K562 (cell line): ENCODE results near the gene RNF207. TPM values are rescaled to one million over a fixed set of nuclear protein-coding genes. Genes with fewer than 3 reads are reported as not detected.

Experiments used
- ATAC-seq: fragments of 200-7000 bp; cut with Tn5 transposase; 3 replicates; pipeline ENCODE4 v1.9.1; 2020; ENCODE audit warnings: moderate library complexity
- BruUV-seq: library from RNA; stranded (reverse); fragments of 400-500 nt; replicated peaks from 2 replicates; lab custom pipeline; 2021; lab: Mats Ljungman, UMichigan
- CTCF ChIA-PET: fragments of 300-600 bp; formaldehyde crosslinking; extraction: SDS; loops from one replicate; lab custom pipeline; 2021; ENCODE audit warnings: low intra/inter-chr PET ratio; lab: Yijun Ruan, JAX
- POLR2A ChIA-PET: fragments of 300-600, 350-650 bp; sonication (Branson Sonifier 250); formaldehyde crosslinking; extraction: SDS; loops from one replicate; lab custom pipeline; 2021; ENCODE audit warnings: antibody characterized with exemption, inconsistent platforms; lab: Yijun Ruan, JAX
- DNase-seq, 4 experiments: peaks; one replicate each; pipeline versions ENCODE4 v3.0.0 to v3.0.0-alpha.2; 2011 to 2018; ENCODE audit warnings: low spot score in 3 of 4, mixed read lengths in 3 of 4; ENCODE audit errors: extremely low read depth in 1 of 4
- FAIRE-seq: peaks from 2 replicates; lab custom pipeline; 2011; peaks lifted over from hg19 to GRCh38; lab: Jason Lieb, UNC
- H2AFZ ChIP-seq: 2 replicates; pipeline ENCODE4 v1.6.0; 2011; ENCODE audit warnings: low read depth, low read length, control low read depth, inconsistent platforms
- H3K27ac ChIP-seq: fragments of 200-600 bp; 3 replicates; pipeline ENCODE4 v1.8.0; 2011; ENCODE audit warnings: low read depth, mild to moderate bottlenecking, control low read depth, inconsistent platforms, low read length, moderate library complexity, mixed read lengths; ENCODE audit errors: extremely low read depth
- H3K27me3 ChIP-seq, 2 experiments: fragments of 300-600 bp in 1 of 2; 2 replicates in 1 of 2; 3 replicates in 1 of 2; pipeline versions ENCODE4 v1.6.0 to v1.8.0; 2011; ENCODE audit warnings: inconsistent platforms in 2 of 2, low read length in 2 of 2, mild to moderate bottlenecking in 1 of 2, mixed read lengths in 1 of 2, moderate library complexity in 1 of 2; ENCODE audit not compliant: control insufficient read depth in 2 of 2, insufficient read depth in 2 of 2
- H3K36me3 ChIP-seq: fragments of 300-600 bp; 3 replicates; pipeline ENCODE4 v1.8.0; 2011; ENCODE audit warnings: mild to moderate bottlenecking, low read length, inconsistent platforms; ENCODE audit not compliant: control insufficient read depth, insufficient read depth
- H3K4me1 ChIP-seq, 2 experiments: fragments of 200-600 bp in 1 of 2; replicated peaks in 1 of 2; 2 replicates in 1 of 2; 3 replicates in 1 of 2; pipeline versions ENCODE4 v1.5.1 to v1.8.0; 2011; ENCODE audit warnings: inconsistent platforms in 2 of 2, low read length in 2 of 2, mild to moderate bottlenecking in 1 of 2, mixed read lengths in 1 of 2, moderate library complexity in 1 of 2; ENCODE audit not compliant: control insufficient read depth in 2 of 2, insufficient read depth in 2 of 2
- H3K4me2 ChIP-seq: 2 replicates; pipeline ENCODE4 v1.6.1; 2011; ENCODE audit warnings: low read length, control low read depth, inconsistent platforms, mixed read lengths; ENCODE audit not compliant: insufficient read depth
- H3K4me3 ChIP-seq: fragments of 200-600 bp; sonication (generic), shearing (Covaris generic); 2 replicates; pipeline ENCODE4 v1.5.1; 2016; ENCODE audit warnings: control low read depth, inconsistent platforms
- H3K79me2 ChIP-seq: fragments of 200-600 bp; 3 replicates; pipeline ENCODE4 v1.8.0; 2011; ENCODE audit warnings: low read length, inconsistent platforms; ENCODE audit not compliant: control insufficient read depth, insufficient read depth
- H3K9ac ChIP-seq, 2 experiments: 2 replicates each; pipeline versions ENCODE4 v1.6.0 to v1.6.1; 2011; ENCODE audit warnings: low read depth in 2 of 2, low read length in 2 of 2, control low read depth in 1 of 2, inconsistent platforms in 1 of 2, mild to moderate bottlenecking in 1 of 2, mixed read lengths in 1 of 2; ENCODE audit not compliant: insufficient read depth in 1 of 2
- H3K9me1 ChIP-seq: one replicate; pipeline ENCODE4 v1.6.0; 2011; ENCODE audit warnings: inconsistent platforms, mild to moderate bottlenecking, low read length, moderate library complexity; ENCODE audit not compliant: control insufficient read depth, insufficient read depth
- H3K9me3 ChIP-seq: replicated peaks from 2 replicates; pipeline ENCODE4 v1.5.1; 2011; ENCODE audit warnings: low read depth, low read length, inconsistent platforms; ENCODE audit not compliant: control insufficient read depth, insufficient read depth
- H4K20me1 ChIP-seq: replicated peaks from 2 replicates; pipeline ENCODE4 v1.6.1; 2011; ENCODE audit warnings: low read length, inconsistent platforms, mixed read lengths; ENCODE audit not compliant: control insufficient read depth, insufficient read depth
- FOXP1 ChIP-seq: sonication (generic); formaldehyde crosslinking; IDR thresholded peaks from 2 replicates; pipeline ENCODE4 v1.8.0; 2022; ENCODE audit warnings: mild to moderate bottlenecking, missing genetic modification reagents
- NFIC ChIP-seq: fragments of 450-650 bp; IDR thresholded peaks from 2 replicates; pipeline ENCODE4 v1.6.1; 2017; ENCODE audit warnings: mild to moderate bottlenecking, inconsistent platforms
- NFXL1 ChIP-seq: fragments of 450-650 bp; formaldehyde crosslinking; IDR thresholded peaks from 2 replicates; pipeline ENCODE4 v1.4.0; 2021; ENCODE audit warnings: mild to moderate bottlenecking
- POLR2A ChIP-seq: fragments of 450-650 bp; conservative IDR thresholded peaks from 2 replicates; pipeline ENCODE4 v1.6.1; 2016
- POU5F1 ChIP-seq: fragments of 150-350 bp; IDR thresholded peaks from 2 replicates; pipeline ENCODE4 v1.6.1; 2014; ENCODE audit warnings: borderline replicate concordance, low read length, low read depth, mild to moderate bottlenecking; ENCODE audit not compliant: partially characterized antibody
- ZNF77 ChIP-seq: fragments of 250-450 bp; sonication (Bioruptor Pico); IDR thresholded peaks from 2 replicates; pipeline ENCODE4 v1.5.0; 2020
- WGBS: fragments of 100-300 bp; shearing (Covaris generic); methylation state at CpG from one replicate; pipeline ENCODE4 v1.1.6; 2016; ENCODE audit warnings: low coverage, mixed read lengths; ENCODE audit not compliant: insufficient coverage; ENCODE audit errors: missing lambda C conversion rate; 5-methylcytosine and 5-hydroxymethylcytosine counted together
- in situ Hi-C: fragments of 300-500 bp; cut with MboI; formaldehyde crosslinking; loops from 4 replicates; pipeline ENCODE4 v1.15.0; 2018; ENCODE audit warnings: inconsistent platforms, mixed read lengths
- intact Hi-C: fragments of 100-400 bp; cut with micrococcal nuclease; formaldehyde crosslinking; loops from 2 replicates; pipeline ENCODE4 v1.14.2; 2022
- polyA plus RNA-seq, 8 experiments: library from polyadenylated mRNA; depleted of rRNA in 4 of 8; stranded (reverse) in 5 of 8; unstranded in 3 of 8; fragments of >200 nt; fragmentation: Nextera tagmentation in 2 of 8; fragmentation: Illumina TruSeq in 1 of 8; extraction: Ambion mirVana in 2 of 8; extraction: Trizol in 1 of 8; gene quantifications; 2 replicates each; pipeline versions ENCODE4 v1.2.1 to v1.2.3, GENCODE V29; 2011 to 2014; ENCODE audit warnings: inconsistent platforms in 1 of 8, missing spikeins in 1 of 8
- total RNA-seq, 7 experiments: library from RNA; depleted of rRNA in 6 of 7; stranded (reverse); fragments of >200 nt in 6 of 7; fragmentation: Illumina TruSeq in 2 of 7; extraction: Trizol in 2 of 7; gene quantifications; 2 replicates each; pipeline versions ENCODE4 v1.2.1 to v1.2.3, GENCODE V29; 2011 to 2021; ENCODE audit warnings: low replicate concordance in 1 of 7
- TF ChIP-seq, protein P1 (sequence below): fragments of 450-650 bp; formaldehyde crosslinking; IDR thresholded peaks from 2 replicates; pipeline ENCODE4 v1.4.0; 2022; ENCODE audit warnings: mild to moderate bottlenecking, moderate library complexity

RNF207 gene
- total and polyA plus RNA-seq, 9 of the 15 experiments (the other 6 are each of a cell fraction or from before 2014, with no cell fraction given) = 2.7 to 30.6 (median 12.9) TPM

DNA sequence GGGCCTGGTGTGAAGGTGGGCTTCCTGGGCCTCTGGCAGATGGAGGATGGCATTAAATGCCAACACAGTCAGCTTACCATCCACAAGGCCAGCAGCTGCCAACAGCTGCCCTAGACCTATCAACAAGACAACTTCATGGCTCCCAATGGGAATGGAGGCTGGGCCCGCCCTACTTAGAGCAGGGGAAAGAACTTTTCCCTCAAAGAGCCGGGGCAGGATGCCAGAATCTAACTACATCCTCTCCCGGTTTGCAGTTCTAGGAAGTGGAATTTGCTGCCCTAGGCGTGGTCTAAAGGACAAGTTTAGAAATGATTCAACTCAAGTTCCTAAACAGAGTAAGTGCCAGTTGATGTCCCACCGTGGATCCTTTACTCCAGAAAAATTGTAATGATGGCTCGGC is 16.7 kb downstream of the RNF207 start:
- H3K4me3 ChIP-seq = no peak overlapping the region
- intact Hi-C loops = no loop called here
- no peaks in the 10 kb centered on the region for H3K9me1 ChIP-seq
- no peak for FAIRE-seq
- no peak for DNase-seq
- no peaks in the 10 kb centered on the region for H3K27me3 ChIP-seq
- H3K4me2 ChIP-seq = no peak overlapping the region
- H3K4me1 ChIP-seq = peaks cover 0 to 6% of the 10 kb centered on the region in 2 experiments; a peak in 2 of 5 replicates
- TF ChIP-seq NFIC (0 out of 2 replicates have a peak, but pooled peaks have one; percentile 13), FOXP1 (CRISPR knock-in tag) (no peak), POLR2A (peak; percentile 55; the same call in 1 of the 2 replicates)
- no peaks in the 10 kb centered on the region; the same call in 2 of the 3 replicates for H3K79me2 ChIP-seq
- WGBS = 82% methylated on average over 6 of the region's 6 CpGs
- no TSS peak for BruUV-seq
- peaks cover 72% of the 10 kb centered on the region; the same call in 2 of the 3 replicates for H3K36me3 ChIP-seq
- no peak overlapping the region for H3K27ac ChIP-seq
- POLR2A ChIA-PET = interaction anchor here (1.1 to 1.9 kb wide), 2 partner anchors 13 to 18 kb away, joined by 4 to 14 read pairs; partner anchors contain the start of gene ICMT
- ATAC-seq = no peak
- H4K20me1 ChIP-seq = 0 out of 2 replicates have a peak, but pooled peaks cover 7% of the 10 kb centered on the region
- in situ Hi-C loops = no loop called here
- H2AFZ ChIP-seq = no peak overlapping the region
- H3K9ac ChIP-seq = 0 out of 4 replicates have a peak overlapping the region, but pooled peaks of 1 of the 2 experiments have one; percentile 4
- no peaks in the 10 kb centered on the region for H3K9me3 ChIP-seq
- CTCF ChIA-PET = no interaction called here

DNA sequence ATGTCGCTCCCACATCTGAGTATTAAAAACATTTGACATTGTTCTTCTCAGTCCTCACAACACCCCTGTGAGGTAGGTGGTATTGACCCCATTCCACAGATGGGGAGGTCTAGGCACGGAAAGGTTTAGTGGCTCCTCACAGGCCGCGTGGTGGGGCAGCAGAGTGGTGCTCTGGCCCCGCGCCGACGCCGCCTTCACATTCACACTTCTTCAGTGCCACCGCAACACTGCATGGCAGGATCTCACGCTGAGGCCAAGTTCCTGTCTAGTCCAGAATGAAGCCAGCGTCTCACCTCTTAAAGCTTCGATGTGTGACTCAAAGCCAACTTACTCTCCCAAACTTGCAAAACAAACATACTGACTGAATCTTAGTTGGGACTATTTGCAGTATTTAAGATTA is 17.7 kb downstream of the RNF207 start:
- no peak overlapping the region for H3K4me3 ChIP-seq
- DNase-seq = no peak
- H3K27ac ChIP-seq = no peak overlapping the region
- CTCF ChIA-PET = no interaction called here
- intact Hi-C loops = no loop called here
- H3K36me3 ChIP-seq = peaks cover 76% of the 10 kb centered on the region; the same call in 2 of the 3 replicates
- WGBS = 96% methylated on average over 13 of the region's 13 CpGs
- H4K20me1 ChIP-seq = 0 out of 2 replicates have a peak, but pooled peaks cover 7% of the 10 kb centered on the region
- ATAC-seq = no peak
- POLR2A ChIA-PET = interaction anchor here (0.6 to 1.9 kb wide), 8 partner anchors 8 to 594 kb away, joined by 3 to 14 read pairs (median 3); partner anchors contain the start of genes ICMT and RNF207
- no peak overlapping the region for H2AFZ ChIP-seq
- H3K79me2 ChIP-seq = no peaks in the 10 kb centered on the region; the same call in 2 of the 3 replicates
- no peaks in the 10 kb centered on the region for H3K9me1 ChIP-seq
- H3K4me2 ChIP-seq = no peak overlapping the region
- BruUV-seq = TSS peak; percentile 48
- no peak for FAIRE-seq
- H3K4me1 ChIP-seq = no peaks in the 10 kb centered on the region; a peak in 1 of 5 replicates
- no peaks in the 10 kb centered on the region for H3K27me3 ChIP-seq
- H3K9me3 ChIP-seq = no peaks in the 10 kb centered on the region
- no peak overlapping the region for H3K9ac ChIP-seq
- in situ Hi-C loops = no loop called here
- TF ChIP-seq, protein P1, sequence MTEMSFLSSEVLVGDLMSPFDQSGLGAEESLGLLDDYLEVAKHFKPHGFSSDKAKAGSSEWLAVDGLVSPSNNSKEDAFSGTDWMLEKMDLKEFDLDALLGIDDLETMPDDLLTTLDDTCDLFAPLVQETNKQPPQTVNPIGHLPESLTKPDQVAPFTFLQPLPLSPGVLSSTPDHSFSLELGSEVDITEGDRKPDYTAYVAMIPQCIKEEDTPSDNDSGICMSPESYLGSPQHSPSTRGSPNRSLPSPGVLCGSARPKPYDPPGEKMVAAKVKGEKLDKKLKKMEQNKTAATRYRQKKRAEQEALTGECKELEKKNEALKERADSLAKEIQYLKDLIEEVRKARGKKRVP (CRISPR knock-in tag) = no peak
- TF ChIP-seq ZNF77 (CRISPR knock-in tag) = no peak
- TF ChIP-seq NFXL1 (CRISPR knock-in tag) = no peak
- no peak for TF ChIP-seq POU5F1
